ENCODE results near the gene GPSM3. TPM values are rescaled to one million over a fixed set of nuclear protein-coding genes. Genes with fewer than 3 reads are reported as not detected.

GPSM3 gene, protein sequence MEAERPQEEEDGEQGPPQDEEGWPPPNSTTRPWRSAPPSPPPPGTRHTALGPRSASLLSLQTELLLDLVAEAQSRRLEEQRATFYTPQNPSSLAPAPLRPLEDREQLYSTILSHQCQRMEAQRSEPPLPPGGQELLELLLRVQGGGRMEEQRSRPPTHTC
- 1.3 and 2.3 TPM in 2 replicates for total RNA-seq
- 3.9 and 7.0 TPM in 2 replicates for polyA plus RNA-seq
- 6.5 and 13.6 TPM in 2 replicates for polyA plus RNA-seq (2012)
- polyA minus RNA-seq (ENCODE audit: low replicate concordance): 3.8 and 11.9 TPM in 2 replicates

- H3K27me3 ChIP-seq (ENCODE audit: control insufficient read depth, insufficient read depth, low read length): no peaks in the 10 kb centered on the region
- no peaks in the 10 kb centered on the region for H4K20me1 ChIP-seq (ENCODE audit: control insufficient read depth, extremely low read depth, insufficient read depth, low read length)
- H3K4me1 ChIP-seq (ENCODE audit: control insufficient read depth, extremely low read depth, insufficient read depth, low read length): peaks cover 17% of the 10 kb centered on the region
- no peak within 1 kb of the TSS for H3K4me3 ChIP-seq (replicated peaks in 1 of 4; ENCODE audit: control extremely low read depth in 1 of 4, insufficient read depth in 1 of 4, low read depth in 3 of 4, low read length in 4 of 4)
- H3K79me2 ChIP-seq (ENCODE audit: control insufficient read depth, insufficient read depth, low read length): peaks cover 17% of the 10 kb centered on the region
- H3K4me2 ChIP-seq (ENCODE audit: extremely low read depth, insufficient read depth, low read length): peak within 1 kb of the TSS; percentile 55
- H3K36me3 ChIP-seq (ENCODE audit: control insufficient read depth, insufficient read depth, low read length): peaks cover 2% of the 10 kb centered on the region
- H2AFZ ChIP-seq (ENCODE audit: low read length): peak within 1 kb of the TSS; percentile 84
- H3K27ac ChIP-seq (ENCODE audit: insufficient read depth, low read length): peak within 1 kb of the TSS; percentile 44
- DNase-seq (ENCODE audit: low read depth in 2 of 2): peak; percentile 25 to 37
- no peak for TF ChIP-seq EZH2 (IDR thresholded peaks at IDR 0.05; ENCODE audit: low read length, missing control alignments)
- H3K9me3 ChIP-seq (ENCODE audit: control insufficient read depth, insufficient read depth, low read depth, low read length): no peaks in the 10 kb centered on the region
- peak within 1 kb of the TSS; percentile 40 for H3K9ac ChIP-seq (ENCODE audit: insufficient read depth, low read length)
Measured at GRCh38 chr6:32192608-32193039, at the start of gene GPSM3. Gene GPSM3 (minus strand): TSS chr6:32192643. CDS start chr6:32192513, 130 bp downstream.

- H3K79me2 ChIP-seq (ENCODE audit: control insufficient read depth, insufficient read depth, low read length): no peaks in the 10 kb centered on the region
- no peak for DNase-seq (ENCODE audit: low read depth in 2 of 2)
- H3K27ac ChIP-seq (ENCODE audit: insufficient read depth, low read length): no peak overlapping the region
- no peak overlapping the region for H3K9ac ChIP-seq (ENCODE audit: insufficient read depth, low read length)
- H3K9me3 ChIP-seq (ENCODE audit: control insufficient read depth, insufficient read depth, low read depth, low read length): no peaks in the 10 kb centered on the region
- H3K4me3 ChIP-seq (replicated peaks in 1 of 4; ENCODE audit: control extremely low read depth in 1 of 4, insufficient read depth in 1 of 4, low read depth in 3 of 4, low read length in 4 of 4): no peak overlapping the region
- no peaks in the 10 kb centered on the region for H3K36me3 ChIP-seq (ENCODE audit: control insufficient read depth, insufficient read depth, low read length)
- no peak overlapping the region for H2AFZ ChIP-seq (ENCODE audit: low read length)
- no peaks in the 10 kb centered on the region for H4K20me1 ChIP-seq (ENCODE audit: control insufficient read depth, extremely low read depth, insufficient read depth, low read length)
- no peaks in the 10 kb centered on the region for H3K27me3 ChIP-seq (ENCODE audit: control insufficient read depth, insufficient read depth, low read length)
- no peaks in the 10 kb centered on the region for H3K4me1 ChIP-seq (ENCODE audit: control insufficient read depth, extremely low read depth, insufficient read depth, low read length)
- TF ChIP-seq, protein P1, sequence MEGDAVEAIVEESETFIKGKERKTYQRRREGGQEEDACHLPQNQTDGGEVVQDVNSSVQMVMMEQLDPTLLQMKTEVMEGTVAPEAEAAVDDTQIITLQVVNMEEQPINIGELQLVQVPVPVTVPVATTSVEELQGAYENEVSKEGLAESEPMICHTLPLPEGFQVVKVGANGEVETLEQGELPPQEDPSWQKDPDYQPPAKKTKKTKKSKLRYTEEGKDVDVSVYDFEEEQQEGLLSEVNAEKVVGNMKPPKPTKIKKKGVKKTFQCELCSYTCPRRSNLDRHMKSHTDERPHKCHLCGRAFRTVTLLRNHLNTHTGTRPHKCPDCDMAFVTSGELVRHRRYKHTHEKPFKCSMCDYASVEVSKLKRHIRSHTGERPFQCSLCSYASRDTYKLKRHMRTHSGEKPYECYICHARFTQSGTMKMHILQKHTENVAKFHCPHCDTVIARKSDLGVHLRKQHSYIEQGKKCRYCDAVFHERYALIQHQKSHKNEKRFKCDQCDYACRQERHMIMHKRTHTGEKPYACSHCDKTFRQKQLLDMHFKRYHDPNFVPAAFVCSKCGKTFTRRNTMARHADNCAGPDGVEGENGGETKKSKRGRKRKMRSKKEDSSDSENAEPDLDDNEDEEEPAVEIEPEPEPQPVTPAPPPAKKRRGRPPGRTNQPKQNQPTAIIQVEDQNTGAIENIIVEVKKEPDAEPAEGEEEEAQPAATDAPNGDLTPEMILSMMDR (conservative IDR thresholded peaks at IDR 0.05 in 1 of 2, IDR thresholded peaks at IDR 0.05 in 1 of 2; ENCODE audit: low read depth in 1 of 2, low read length in 2 of 2): no peak
- no peak for TF ChIP-seq EZH2 (IDR thresholded peaks at IDR 0.05; ENCODE audit: low read length, missing control alignments)
- H3K4me2 ChIP-seq (ENCODE audit: extremely low read depth, insufficient read depth, low read length): no peak overlapping the region
Measured at GRCh38 chr6:32240686-32241085, 48.2 kb upstream of the GPSM3 start.

GRCh38 chr6:32239462-32239861 lies 47.0 kb upstream of the GPSM3 start:
- Histone ChIP-seq H3K79me2 (ENCODE audit: control insufficient read depth, insufficient read depth, low read length) (no peaks in the 10 kb centered on the region), H2AFZ (ENCODE audit: low read length) (no peak overlapping the region), H4K20me1 (ENCODE audit: control insufficient read depth, extremely low read depth, insufficient read depth, low read length) (no peaks in the 10 kb centered on the region), H3K9ac (ENCODE audit: insufficient read depth, low read length) (no peak overlapping the region), H3K4me3 (replicated peaks in 1 of 4; ENCODE audit: control extremely low read depth in 1 of 4, insufficient read depth in 1 of 4, low read depth in 3 of 4, low read length in 4 of 4) (no peak overlapping the region), H3K9me3 (ENCODE audit: control insufficient read depth, insufficient read depth, low read depth, low read length) (no peaks in the 10 kb centered on the region), H3K36me3 (ENCODE audit: control insufficient read depth, insufficient read depth, low read length) (no peaks in the 10 kb centered on the region), H3K27ac (ENCODE audit: insufficient read depth, low read length) (no peak overlapping the region), H3K4me2 (ENCODE audit: extremely low read depth, insufficient read depth, low read length) (no peak overlapping the region), H3K4me1 (ENCODE audit: control insufficient read depth, extremely low read depth, insufficient read depth, low read length) (no peaks in the 10 kb centered on the region), H3K27me3 (ENCODE audit: control insufficient read depth, insufficient read depth, low read length) (no peaks in the 10 kb centered on the region)
- no peak for TF ChIP-seq EZH2 (IDR thresholded peaks at IDR 0.05; ENCODE audit: low read length, missing control alignments)
- TF ChIP-seq, protein P1 (conservative IDR thresholded peaks at IDR 0.05 in 1 of 2, IDR thresholded peaks at IDR 0.05 in 1 of 2; ENCODE audit: low read depth in 1 of 2, low read length in 2 of 2): no peak
- no peak for DNase-seq (ENCODE audit: low read depth in 2 of 2)
